Measurements from ENCODE around the gene KIF18A.

The KIF18A gene

DNA sequence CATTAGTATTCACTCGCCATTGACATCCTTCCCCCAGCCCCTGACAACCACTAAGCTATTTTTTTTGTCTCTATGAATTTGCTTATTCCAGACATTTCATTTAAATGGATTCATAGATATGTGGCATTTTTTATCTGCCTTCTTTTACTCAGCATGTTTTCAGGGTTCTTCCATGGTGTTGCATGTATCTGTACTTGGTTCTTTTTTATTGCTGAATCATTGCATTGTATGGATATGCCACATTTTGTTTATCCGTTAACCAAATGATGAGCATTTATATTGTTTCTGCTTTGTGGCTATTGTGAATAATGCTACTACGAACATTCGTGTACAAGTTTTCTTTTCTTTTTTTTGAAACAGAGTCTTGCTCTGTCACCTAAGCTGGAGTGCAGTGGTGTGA is 6.2 kb upstream of the KIF18A start:
- TF ChIP-seq, protein P1, sequence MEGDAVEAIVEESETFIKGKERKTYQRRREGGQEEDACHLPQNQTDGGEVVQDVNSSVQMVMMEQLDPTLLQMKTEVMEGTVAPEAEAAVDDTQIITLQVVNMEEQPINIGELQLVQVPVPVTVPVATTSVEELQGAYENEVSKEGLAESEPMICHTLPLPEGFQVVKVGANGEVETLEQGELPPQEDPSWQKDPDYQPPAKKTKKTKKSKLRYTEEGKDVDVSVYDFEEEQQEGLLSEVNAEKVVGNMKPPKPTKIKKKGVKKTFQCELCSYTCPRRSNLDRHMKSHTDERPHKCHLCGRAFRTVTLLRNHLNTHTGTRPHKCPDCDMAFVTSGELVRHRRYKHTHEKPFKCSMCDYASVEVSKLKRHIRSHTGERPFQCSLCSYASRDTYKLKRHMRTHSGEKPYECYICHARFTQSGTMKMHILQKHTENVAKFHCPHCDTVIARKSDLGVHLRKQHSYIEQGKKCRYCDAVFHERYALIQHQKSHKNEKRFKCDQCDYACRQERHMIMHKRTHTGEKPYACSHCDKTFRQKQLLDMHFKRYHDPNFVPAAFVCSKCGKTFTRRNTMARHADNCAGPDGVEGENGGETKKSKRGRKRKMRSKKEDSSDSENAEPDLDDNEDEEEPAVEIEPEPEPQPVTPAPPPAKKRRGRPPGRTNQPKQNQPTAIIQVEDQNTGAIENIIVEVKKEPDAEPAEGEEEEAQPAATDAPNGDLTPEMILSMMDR (IDR thresholded peaks at IDR 0.05), result no peak

DNA sequence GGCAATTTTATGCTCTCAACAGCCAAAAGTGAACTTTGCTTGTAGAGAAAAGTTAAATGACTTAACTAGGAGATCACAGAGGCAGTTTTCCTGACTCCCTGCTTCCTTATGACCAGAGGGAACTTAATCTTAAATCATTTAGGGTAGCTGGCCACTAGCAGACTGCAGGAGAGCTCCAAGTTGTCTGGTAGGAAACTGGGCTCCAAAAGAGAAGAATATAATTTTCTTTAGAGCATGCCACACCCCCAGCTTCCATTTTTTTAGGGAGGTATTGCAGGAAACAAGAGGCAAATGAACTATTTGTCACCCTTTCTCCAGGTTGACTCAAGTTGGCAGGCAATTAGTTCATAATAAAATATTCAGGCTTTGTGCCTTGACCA is 2.9 kb upstream of the KIF18A start:
- TF ChIP-seq, protein P1 (IDR thresholded peaks at IDR 0.05), result no peak

DNA sequence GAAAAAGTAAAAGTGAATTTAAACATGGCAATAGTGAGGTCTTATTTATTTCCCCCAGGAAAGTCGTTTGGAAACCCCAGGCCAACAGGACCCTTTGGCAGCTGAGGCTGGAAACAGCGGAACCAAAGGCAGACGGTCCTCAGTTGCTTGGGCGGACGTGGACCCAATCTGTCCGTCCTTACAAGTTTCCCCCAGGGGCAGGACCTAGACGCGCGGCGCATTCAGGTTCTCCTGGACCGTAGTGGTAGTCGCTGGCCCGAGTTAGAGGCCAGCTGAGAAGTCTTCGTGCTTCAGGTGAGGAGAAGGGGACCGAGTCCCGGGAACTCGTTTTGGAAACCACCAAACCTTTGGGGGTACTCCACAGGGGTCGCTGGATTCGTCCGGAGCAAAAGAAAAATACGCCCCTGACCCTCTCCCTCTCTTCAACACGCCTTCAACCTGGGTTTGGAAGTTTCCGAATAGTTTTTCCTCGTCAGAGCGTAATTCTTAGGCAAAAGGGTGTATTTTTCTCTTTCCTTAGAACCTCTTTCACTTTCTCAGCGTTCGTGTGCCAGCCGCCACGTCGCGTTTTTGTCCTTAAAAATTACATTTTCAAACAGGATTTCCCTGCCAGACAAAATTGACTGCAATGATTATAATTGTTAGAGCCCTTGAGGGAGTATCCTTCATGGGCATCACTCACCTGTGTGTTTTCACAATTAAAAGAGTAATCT is 2.3 kb upstream of the KIF18A start:
- TF ChIP-seq, protein P1 (IDR thresholded peaks at IDR 0.05), result no peak

DNA sequence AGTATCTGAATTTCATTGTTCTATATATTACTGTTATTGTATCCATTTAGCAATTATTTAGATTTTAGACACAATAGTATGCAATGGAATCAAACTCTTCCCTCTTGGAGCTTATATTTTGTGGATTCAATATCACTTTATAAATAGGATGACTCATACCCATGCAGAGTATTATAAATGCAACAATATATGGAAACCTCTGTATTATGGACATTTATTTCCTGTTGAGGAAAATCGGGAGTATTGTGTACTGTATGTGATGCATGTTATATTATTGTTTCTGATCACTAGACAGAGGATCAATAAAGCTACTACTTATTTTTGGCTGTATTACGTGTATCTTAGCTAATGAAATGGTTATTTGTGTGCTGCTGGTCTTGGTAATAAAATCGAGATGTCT is 1.0 kb upstream of the KIF18A start:
- TF ChIP-seq, protein P1 (IDR thresholded peaks at IDR 0.05), result no peak

DNA sequence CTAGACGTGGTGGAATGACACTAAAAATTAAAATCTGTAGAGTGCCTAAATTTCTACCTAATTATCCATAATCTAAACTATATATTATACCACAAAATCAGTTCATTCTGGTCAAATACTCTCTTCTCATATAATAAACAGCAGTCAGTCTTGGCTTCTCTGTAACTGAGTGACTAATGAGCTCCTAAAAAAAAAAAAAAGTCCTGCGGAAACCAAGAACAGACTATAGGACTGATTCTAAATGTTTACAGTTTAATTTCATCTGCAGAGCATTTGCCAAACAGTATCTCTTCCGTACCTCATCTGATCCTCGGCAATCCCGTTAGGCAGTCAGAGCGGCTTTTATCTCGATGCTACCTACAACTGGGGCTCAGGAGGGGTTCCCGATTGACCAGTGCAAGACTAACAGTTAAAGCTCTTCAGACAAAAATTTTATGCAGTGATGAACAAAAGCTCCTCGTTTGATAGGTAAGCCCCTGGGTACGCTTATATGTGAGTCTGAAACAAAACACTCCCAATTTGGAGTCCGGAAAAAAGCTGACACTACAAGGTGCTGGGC is 686 bp downstream of the KIF18A start:
- TF ChIP-seq, protein P1 (IDR thresholded peaks at IDR 0.05), result no peak

DNA sequence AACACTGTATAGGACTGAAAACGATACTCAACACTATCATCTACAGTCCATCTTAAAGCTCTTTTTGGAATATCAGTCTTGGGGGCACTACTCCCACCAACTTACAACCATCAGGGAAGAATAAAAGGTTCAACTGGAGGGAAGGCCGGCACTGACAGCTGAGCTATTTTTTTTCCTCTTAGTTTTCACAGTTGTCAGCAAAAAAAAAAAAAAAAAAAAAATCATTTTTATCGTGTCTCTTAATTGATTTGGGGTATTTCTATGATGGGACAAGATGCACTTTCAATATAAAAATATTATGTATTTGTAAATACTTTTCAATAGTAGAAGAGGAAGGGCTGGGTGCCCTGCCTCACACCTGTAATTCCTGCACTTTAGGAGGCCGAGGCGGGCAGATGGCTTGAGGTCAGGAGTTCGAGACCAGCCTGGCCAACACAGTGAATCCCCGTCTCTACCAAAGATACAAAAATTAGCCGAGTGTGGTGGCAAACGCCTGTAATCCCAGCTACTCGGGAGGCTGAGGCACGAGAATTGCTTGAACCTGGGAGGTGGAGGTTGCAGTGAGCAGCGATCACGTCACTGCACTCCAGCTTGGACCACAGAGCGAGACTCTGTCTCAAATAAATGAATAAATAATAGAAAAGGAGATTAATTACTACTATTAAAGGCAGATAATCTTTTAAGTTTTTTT is 1.5 kb downstream of the KIF18A start:
- TF ChIP-seq, protein P1 (IDR thresholded peaks at IDR 0.05), result no peak

DNA sequence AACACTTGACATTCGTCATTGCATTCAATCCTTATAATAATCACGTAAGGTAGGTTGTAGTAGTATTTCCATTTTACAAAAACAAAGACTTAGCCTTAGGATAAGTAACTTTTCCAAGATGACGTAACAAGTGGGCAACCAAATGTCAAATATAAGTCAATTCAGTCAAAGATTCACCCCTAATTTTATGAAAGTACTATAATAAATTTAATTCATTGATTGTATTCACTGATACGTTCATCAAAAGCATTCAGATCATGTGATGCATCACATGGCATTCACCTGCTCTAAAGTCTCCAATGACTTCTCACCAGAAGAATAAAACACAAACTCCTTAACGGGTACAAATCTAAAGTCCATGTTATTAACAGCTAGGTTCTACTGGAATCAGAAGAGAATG is 2.1 kb downstream of the KIF18A start:
- TF ChIP-seq, protein P1 (IDR thresholded peaks at IDR 0.05), result no peak
